ENCODE results near the gene PLA2G1B. TPM values are rescaled to one million over a fixed set of nuclear protein-coding genes. Genes with fewer than 3 reads are reported as not detected.
A peak's percentile ranks its signal among the peaks of the same experiment; 100 is the strongest.

The PLA2G1B gene
- total and polyA plus RNA-seq, 4 donors: 0.39 to 4.6 (median 1.1) TPM

DNA sequence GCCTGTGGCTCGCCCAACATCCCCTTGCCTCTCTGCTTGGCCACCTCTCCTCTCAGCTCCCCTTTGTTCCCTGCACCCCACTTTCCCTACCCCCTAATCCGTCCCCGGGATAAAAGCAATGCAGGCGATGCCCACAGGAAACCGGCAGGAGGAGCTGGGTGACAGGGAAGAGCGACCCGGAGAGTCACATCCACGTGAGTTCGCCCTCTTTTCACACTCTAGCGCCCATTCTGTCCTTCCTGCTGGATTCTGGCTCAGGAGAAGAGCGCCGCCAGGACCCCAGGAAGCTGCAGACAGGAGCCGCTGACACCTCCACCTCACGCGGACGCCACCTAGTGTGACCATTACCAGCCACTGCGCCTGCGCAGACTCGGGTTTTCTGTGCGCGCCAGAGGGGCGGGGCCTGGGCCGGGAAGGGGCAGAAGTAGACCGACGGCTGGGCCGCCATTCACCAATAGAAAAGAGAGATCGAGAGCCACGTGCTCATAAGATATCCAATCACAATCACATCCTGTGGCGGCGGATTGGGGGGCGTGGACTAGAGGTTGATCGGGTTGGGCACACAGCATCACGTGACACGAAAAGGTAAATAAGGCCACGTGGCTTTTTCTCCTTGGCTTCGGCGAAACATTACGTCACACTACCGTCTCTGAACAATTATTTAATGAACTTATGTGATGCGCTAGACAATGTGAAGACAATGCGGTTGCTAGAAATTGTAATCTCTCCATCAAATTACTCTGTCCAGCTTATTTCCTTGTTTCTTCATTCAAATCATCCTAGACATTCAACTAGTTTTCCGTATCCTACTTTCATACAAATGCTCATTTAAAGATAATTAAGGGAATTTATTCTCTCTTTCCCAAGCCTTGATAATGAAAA, 10.1 kb downstream of the PLA2G1B start:
- Histone ChIP-seq H3K4me1 (ENCODE audit: control insufficient read depth in 4 of 4, insufficient read depth in 4 of 4, low read length in 3 of 4) (peaks cover 6 to 23% (median 13%) of the 10 kb centered on the region in 4 donors), H3K9me3 (ENCODE audit: control insufficient read depth in 4 of 4, low read length in 3 of 4) (no peaks in the 10 kb centered on the region), H3K9ac (ENCODE audit: low read depth in 1 of 2, low read length in 2 of 2) (peak overlapping the region; percentile 68 to 82), H3K27me3 (ENCODE audit: control insufficient read depth in 4 of 4, insufficient read depth in 4 of 4, low read length in 3 of 4) (no peaks in the 10 kb centered on the region), H3K27ac (ENCODE audit: low read depth in 1 of 2, low read length in 2 of 2) (peak overlapping the region; percentile 90 to 91), H3K36me3 (ENCODE audit: control insufficient read depth in 4 of 4, insufficient read depth in 3 of 4, low read depth in 1 of 4, low read length in 3 of 4) (no peaks in the 10 kb centered on the region), H3K4me3 (ENCODE audit: low read depth in 1 of 3, low read length in 3 of 3) (peak overlapping the region; percentile 54 to 95 (median 67))
- TF ChIP-seq RXRA (IDR thresholded peaks at IDR 0.05) (peak; percentile 28 to 50), SP1 (IDR thresholded peaks at IDR 0.05) (peak; percentile 82), HNF4G (IDR thresholded peaks at IDR 0.05) (no peak), EGR1 (IDR thresholded peaks at IDR 0.05; ENCODE audit: low read depth in 2 of 2) (no peak), GABPA (IDR thresholded peaks at IDR 0.05 in 1 of 2, conservative IDR thresholded peaks at IDR 0.05 in 1 of 2) (peak in 1 of 2 donors; percentile 74), TAF1 (conservative IDR thresholded peaks at IDR 0.05) (peak; percentile 98), JUND (IDR thresholded peaks at IDR 0.05) (peak; percentile 56 to 60), CTCF (IDR thresholded peaks at IDR 0.05; ENCODE audit: low read depth, low read length, missing input control) (peak; percentile 36), RAD21 (IDR thresholded peaks at IDR 0.05) (peak; percentile 18 to 37), REST (IDR thresholded peaks at IDR 0.05) (peak; percentile 94), FOXA1 (IDR thresholded peaks at IDR 0.05) (peak; percentile 99), FOXA2 (IDR thresholded peaks at IDR 0.05) (peak; percentile 100), YY1 (IDR thresholded peaks at IDR 0.05) (peak; percentile 81), NR2F2 (IDR thresholded peaks at IDR 0.05) (no peak), ATF3 (IDR thresholded peaks at IDR 0.05) (peak; percentile 20), HNF4A (conservative IDR thresholded peaks at IDR 0.05) (peak in 1 of 2 donors; percentile 4)
- TF ChIP-seq, protein P1, sequence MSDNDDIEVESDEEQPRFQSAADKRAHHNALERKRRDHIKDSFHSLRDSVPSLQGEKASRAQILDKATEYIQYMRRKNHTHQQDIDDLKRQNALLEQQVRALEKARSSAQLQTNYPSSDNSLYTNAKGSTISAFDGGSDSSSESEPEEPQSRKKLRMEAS (IDR thresholded peaks at IDR 0.05): peak; percentile 98
- TF ChIP-seq, protein P2, sequence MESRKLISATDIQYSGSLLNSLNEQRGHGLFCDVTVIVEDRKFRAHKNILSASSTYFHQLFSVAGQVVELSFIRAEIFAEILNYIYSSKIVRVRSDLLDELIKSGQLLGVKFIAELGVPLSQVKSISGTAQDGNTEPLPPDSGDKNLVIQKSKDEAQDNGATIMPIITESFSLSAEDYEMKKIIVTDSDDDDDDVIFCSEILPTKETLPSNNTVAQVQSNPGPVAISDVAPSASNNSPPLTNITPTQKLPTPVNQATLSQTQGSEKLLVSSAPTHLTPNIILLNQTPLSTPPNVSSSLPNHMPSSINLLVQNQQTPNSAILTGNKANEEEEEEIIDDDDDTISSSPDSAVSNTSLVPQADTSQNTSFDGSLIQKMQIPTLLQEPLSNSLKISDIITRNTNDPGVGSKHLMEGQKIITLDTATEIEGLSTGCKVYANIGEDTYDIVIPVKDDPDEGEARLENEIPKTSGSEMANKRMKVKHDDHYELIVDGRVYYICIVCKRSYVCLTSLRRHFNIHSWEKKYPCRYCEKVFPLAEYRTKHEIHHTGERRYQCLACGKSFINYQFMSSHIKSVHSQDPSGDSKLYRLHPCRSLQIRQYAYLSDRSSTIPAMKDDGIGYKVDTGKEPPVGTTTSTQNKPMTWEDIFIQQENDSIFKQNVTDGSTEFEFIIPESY (IDR thresholded peaks at IDR 0.05): peak; percentile 35
- DNase-seq (ENCODE audit: low spot score): peak; percentile 99
- 2% methylated on average over 42 of the region's 42 CpGs for WGBS
